ENCODE measurements around the gene WNK2. TPM values are rescaled to one million over a fixed set of nuclear protein-coding genes. Genes with fewer than 3 reads are reported as not detected.

The WNK2 gene
- total and polyA plus RNA-seq, 8 donors: 0.93 to 10.4 (median 7.4) TPM

DNA sequence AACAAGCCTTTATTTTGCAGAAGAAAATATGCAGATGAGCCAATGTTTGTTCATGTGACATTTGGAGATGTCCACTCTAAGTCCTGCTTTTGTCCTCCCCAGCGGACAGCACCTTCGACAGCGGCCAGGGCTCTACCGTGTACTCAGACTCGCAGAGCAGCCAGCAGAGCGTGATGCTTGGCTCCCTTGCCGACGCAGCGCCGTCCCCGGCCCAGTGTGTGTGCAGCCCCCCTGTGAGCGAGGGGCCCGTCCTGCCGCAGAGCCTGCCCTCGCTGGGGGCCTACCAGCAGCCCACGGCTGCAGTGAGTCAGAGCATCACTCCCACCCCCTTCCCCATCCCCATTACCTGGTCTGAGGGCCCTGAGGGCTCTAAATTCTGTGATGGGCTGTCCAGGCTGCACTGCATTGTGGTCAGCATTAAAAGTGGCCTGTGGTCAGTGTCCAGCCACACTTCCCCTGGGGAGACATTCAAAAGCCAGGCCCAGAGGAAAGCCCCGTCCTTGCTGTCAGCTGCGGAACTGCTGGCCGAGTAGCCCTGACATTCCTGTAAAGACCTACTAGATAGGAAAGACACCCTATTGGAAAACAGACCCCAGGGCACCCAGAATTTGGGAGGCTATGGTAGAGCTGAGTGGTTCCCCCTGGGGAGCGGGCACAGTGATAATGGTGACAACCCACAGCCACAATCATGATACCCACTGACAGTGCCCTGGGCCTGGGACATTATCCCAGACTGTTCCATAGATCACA is 69.0 kb downstream of the WNK2 start:
- ATAC-seq (no peak), DNase-seq (peak in 2 of 4 donors; percentile 18 to 71)
- Histone ChIP-seq H3K4me1 (no peaks in the 10 kb centered on the region), H3K27me3 (no peaks in the 10 kb centered on the region), H3K27ac (no peak overlapping the region), H3K4me3 (no peak overlapping the region), H3K36me3 (no peaks in the 10 kb centered on the region), H3K9me3 (no peaks in the 10 kb centered on the region)
- intact Hi-C loops (cut with DNase I): no loop called here
- TF ChIP-seq CTCF (IDR thresholded peaks at IDR 0.05): no peak

GRCh38 chr9:93253633-93254032 is 69.7 kb downstream of the WNK2 start:
- TF ChIP-seq CTCF (IDR thresholded peaks at IDR 0.05): no peak
- peak in 1 of 4 donors; percentile 6 for DNase-seq
- Histone ChIP-seq H3K27ac (no peak overlapping the region), H3K4me1 (no peaks in the 10 kb centered on the region), H3K9me3 (no peaks in the 10 kb centered on the region), H3K27me3 (no peaks in the 10 kb centered on the region), H3K36me3 (no peaks in the 10 kb centered on the region), H3K4me3 (no peak overlapping the region)
- no peak for ATAC-seq
- intact Hi-C loops (cut with DNase I): no loop called here

GRCh38 chr9:93254061-93254481 is 70.1 kb downstream of the WNK2 start:
- H3K27ac ChIP-seq: no peak overlapping the region
- H3K9me3 ChIP-seq: no peaks in the 10 kb centered on the region
- intact Hi-C loops (cut with DNase I): no loop called here
- H3K36me3 ChIP-seq: no peaks in the 10 kb centered on the region
- H3K27me3 ChIP-seq: no peaks in the 10 kb centered on the region
- peak in 2 of 4 donors; percentile 19 to 47 for DNase-seq
- ATAC-seq: no peak
- TF ChIP-seq CTCF (IDR thresholded peaks at IDR 0.05): no peak
- no peaks in the 10 kb centered on the region for H3K4me1 ChIP-seq
- no peak overlapping the region for H3K4me3 ChIP-seq

DNA sequence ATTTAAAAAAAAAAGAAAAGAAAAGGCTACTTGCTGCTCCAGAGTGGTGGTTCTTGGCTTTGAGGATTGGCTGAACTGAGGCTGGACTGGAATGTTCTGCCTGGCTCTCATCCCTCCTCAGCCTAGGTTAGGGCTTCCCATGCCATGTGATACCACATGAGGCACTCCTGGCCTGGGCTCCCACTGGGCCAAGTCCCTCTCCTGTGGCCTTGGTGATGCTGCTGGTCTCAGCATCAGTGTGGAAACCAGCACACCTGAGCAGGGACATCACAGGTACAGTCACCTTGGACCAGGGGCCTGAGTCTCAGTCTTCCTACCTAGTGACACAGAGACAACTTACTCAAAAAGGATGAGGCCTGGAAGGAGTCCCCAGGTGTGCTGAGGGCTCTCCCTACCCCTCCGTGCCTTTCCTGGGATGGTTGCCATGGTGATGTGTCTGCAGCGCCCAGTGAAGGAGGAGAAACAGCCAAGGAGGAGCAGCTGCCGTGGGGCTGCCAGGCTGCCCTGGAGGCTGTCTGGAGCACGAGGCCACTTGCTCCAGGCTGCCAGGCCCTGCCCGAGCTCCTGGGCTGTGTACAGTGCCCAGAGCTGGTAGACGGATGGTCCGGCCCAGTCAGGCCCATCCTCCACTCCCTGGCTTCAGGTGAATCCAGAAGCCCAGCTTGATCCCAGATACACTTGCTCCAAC is 71.0 kb downstream of the WNK2 start:
- Histone ChIP-seq H3K9me3 (no peaks in the 10 kb centered on the region), H3K4me1 (no peaks in the 10 kb centered on the region), H3K27me3 (no peaks in the 10 kb centered on the region), H3K36me3 (no peaks in the 10 kb centered on the region), H3K27ac (no peak overlapping the region), H3K4me3 (no peak overlapping the region)
- DNase-seq (peak in 2 of 4 donors; percentile 3 to 56), ATAC-seq (no peak)
- TF ChIP-seq CTCF (IDR thresholded peaks at IDR 0.05): no peak
- intact Hi-C loops (cut with DNase I): no loop called here

DNA sequence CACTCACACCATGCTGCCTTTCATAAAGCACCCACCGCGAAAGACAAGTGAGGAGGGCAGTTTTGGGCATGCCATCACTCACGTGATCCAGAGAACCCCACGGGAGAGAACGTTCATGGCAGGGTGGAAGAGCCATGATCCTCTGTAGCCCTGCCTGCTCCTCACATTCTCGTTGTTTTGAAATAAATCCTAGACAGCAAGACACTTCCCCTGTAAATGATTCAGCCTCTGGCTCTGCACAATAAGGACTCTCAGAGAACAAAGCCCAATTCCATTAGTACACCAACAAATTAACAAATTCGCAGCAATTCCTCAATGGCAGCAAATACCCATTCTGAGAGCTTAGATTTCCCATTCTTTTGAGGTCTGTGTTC is 71.5 kb downstream of the WNK2 start:
- no peak for ATAC-seq
- Histone ChIP-seq H3K9me3 (no peaks in the 10 kb centered on the region), H3K4me3 (no peak overlapping the region), H3K36me3 (no peaks in the 10 kb centered on the region), H3K4me1 (no peaks in the 10 kb centered on the region), H3K27ac (no peak overlapping the region), H3K27me3 (no peaks in the 10 kb centered on the region)
- no peak for TF ChIP-seq CTCF (IDR thresholded peaks at IDR 0.05)
- no peak for DNase-seq
- intact Hi-C loops (cut with DNase I): no loop called here
